Nephron (organoid): ENCODE measurements around the gene MAGI3.
"Not testable (repeated sequence)": the region's sequence is repeated elsewhere in the genome, so short reads cannot be mapped to it uniquely, and the experiment has no call there.

ENCODE experiments used
- H3K27ac Mint-ChIP-seq, 3 experiments: 2 replicates each; pipeline ENCODE4 v1.8.0; 2020; ENCODE audit warnings: mixed read lengths in 3 of 3, mild to moderate bottlenecking in 2 of 3, moderate library complexity in 1 of 3
- H3K27me3 Mint-ChIP-seq: 2 replicates; pipeline ENCODE4 v1.8.0; 2021; ENCODE audit warnings: low read depth, mild to moderate bottlenecking, moderate library complexity, mixed read lengths
- H3K36me3 Mint-ChIP-seq: 2 replicates; pipeline ENCODE4 v1.8.0; 2020; ENCODE audit warnings: low read depth, mixed read lengths
- H3K4me1 Mint-ChIP-seq: 2 replicates; pipeline ENCODE4 v1.8.0; 2020; ENCODE audit warnings: mixed read lengths
- H3K4me3 Mint-ChIP-seq, 3 experiments: 2 replicates each; pipeline ENCODE4 v1.8.0; 2020; ENCODE audit warnings: mild to moderate bottlenecking in 3 of 3, mixed read lengths in 3 of 3, moderate library complexity in 2 of 3
- H3K9me3 Mint-ChIP-seq: 2 replicates; pipeline ENCODE4 v1.8.0; 2020; ENCODE audit warnings: mixed read lengths
- TF ChIP-seq, protein P1 (sequence below), 3 experiments: fragments of 200-600 bp; sonication (generic); IDR thresholded peaks; one replicate each; pipeline ENCODE4 v1.5.0; 2021; ENCODE audit warnings: antibody characterized with exemption in 3 of 3; ENCODE audit not compliant: unreplicated experiment in 3 of 3

MAGI3 gene

DNA sequence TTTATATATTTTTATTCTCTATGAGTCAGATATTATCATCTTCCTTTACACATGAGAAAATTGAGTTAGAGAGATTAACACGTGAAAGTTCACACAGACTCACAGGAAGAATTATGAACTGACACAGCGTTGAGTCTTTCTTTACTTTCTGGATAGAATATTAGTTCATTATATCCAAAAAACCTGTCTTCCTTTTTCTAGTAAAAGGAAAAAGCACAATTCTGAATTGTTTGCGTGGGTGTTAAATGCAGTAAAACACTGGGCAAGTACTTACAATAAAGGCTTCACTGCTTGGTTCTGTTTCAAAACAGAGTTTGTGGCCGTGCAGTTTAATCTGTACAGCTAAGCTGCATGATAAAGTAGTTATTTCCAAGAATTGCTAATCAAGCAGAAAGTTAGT, 10.8 kb downstream of the MAGI3 start:
- Mint-ChIP-seq H3K27ac (no peak overlapping the region), H3K4me1 (peaks cover 23% of the 10 kb centered on the region)

DNA sequence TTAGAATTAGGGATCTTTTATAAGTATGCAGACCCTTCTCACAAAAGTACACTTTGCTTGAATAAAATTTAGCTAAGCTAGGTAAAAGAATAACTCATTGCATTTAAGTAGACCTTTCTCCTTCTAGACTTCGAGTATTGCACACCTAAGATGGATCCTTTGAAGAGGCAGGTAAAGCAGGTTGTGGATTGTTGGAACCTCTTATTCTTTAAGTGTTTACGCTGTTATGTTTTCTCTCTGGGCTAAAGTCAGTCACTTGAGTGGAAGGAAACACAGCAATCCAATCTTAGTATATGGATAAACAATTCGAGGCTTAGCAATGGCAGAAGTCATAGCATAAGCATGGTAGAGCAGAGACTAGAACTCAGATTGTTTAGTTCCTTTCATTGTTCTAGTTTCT, 11.4 kb downstream of the MAGI3 start:
- H3K4me1 Mint-ChIP-seq = peaks cover 23% of the 10 kb centered on the region
- TF ChIP-seq, protein P1, sequence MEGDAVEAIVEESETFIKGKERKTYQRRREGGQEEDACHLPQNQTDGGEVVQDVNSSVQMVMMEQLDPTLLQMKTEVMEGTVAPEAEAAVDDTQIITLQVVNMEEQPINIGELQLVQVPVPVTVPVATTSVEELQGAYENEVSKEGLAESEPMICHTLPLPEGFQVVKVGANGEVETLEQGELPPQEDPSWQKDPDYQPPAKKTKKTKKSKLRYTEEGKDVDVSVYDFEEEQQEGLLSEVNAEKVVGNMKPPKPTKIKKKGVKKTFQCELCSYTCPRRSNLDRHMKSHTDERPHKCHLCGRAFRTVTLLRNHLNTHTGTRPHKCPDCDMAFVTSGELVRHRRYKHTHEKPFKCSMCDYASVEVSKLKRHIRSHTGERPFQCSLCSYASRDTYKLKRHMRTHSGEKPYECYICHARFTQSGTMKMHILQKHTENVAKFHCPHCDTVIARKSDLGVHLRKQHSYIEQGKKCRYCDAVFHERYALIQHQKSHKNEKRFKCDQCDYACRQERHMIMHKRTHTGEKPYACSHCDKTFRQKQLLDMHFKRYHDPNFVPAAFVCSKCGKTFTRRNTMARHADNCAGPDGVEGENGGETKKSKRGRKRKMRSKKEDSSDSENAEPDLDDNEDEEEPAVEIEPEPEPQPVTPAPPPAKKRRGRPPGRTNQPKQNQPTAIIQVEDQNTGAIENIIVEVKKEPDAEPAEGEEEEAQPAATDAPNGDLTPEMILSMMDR (IDR thresholded peaks at IDR 0.05; ENCODE audit: unreplicated experiment in 3 of 3) = no peak
- H3K27me3 Mint-ChIP-seq = no peaks in the 10 kb centered on the region
- no peaks in the 10 kb centered on the region for H3K9me3 Mint-ChIP-seq
- H3K27ac Mint-ChIP-seq = peak overlapping the region; percentile 17 to 81 (median 56)
- no peaks in the 10 kb centered on the region for H3K36me3 Mint-ChIP-seq
- no peak overlapping the region for H3K4me3 Mint-ChIP-seq

More for the DNA sequence above, 10.8 kb downstream of the MAGI3 start:
- TF ChIP-seq, protein P1 (IDR thresholded peaks at IDR 0.05; ENCODE audit: unreplicated experiment in 3 of 3) = no peak
- no peaks in the 10 kb centered on the region for H3K36me3 Mint-ChIP-seq
- no peaks in the 10 kb centered on the region for H3K9me3 Mint-ChIP-seq
- no peak overlapping the region for H3K4me3 Mint-ChIP-seq
- no peaks in the 10 kb centered on the region for H3K27me3 Mint-ChIP-seq

DNA sequence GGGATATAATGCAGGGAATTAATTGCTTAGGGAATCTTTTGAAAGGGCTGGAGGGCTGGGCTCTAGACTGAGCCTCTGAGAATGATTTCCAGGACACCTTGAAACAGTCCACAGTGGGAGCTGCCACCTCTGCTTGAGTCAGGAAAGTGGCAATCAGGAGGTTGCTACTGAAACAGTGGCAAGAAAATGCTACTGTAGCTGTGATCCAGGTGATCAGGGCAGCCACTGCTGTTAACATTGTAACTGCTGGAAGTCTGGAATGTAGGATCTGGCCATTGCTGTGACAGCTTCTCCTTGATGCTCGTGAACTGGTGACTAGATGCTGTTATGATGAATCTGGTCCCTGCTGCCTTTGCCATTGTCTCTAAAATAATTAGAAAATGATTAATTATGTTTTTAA, 12.8 kb downstream of the MAGI3 start:
- Mint-ChIP-seq H3K4me1 (peaks cover 23% of the 10 kb centered on the region), H3K36me3 (no peaks in the 10 kb centered on the region), H3K27ac (peak overlapping the region in 2 of 3 experiments; percentile 2 to 19), H3K27me3 (no peaks in the 10 kb centered on the region), H3K4me3 (no peak overlapping the region), H3K9me3 (no peaks in the 10 kb centered on the region)
- TF ChIP-seq, protein P1 (IDR thresholded peaks at IDR 0.05; ENCODE audit: unreplicated experiment in 3 of 3) = no peak

DNA sequence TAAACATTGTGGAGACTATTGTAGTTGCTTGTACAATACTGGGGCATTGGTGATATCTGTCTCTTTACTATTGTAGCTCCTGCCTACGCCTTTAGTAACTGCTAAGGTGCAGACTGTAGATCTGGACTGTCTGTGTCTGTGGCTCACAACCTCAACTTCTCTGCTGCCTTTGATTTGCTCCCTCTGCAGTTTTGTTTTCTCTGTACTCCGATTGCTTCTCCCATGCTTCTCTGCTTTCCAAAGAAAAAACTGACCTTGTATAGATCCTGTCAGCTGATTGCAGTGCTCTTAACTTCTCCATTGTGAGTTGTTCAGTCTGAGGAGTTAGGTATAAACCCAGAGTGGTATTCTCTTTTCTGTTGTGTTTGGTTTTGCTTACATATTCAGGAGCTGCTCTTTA, 15.3 kb downstream of the MAGI3 start:
- Mint-ChIP-seq H3K27ac (peak overlapping the region; percentile 14 to 83 (median 44)), H3K4me3 (no peak overlapping the region), H3K27me3 (no peaks in the 10 kb centered on the region), H3K4me1 (peaks cover 10% of the 10 kb centered on the region), H3K36me3 (no peaks in the 10 kb centered on the region), H3K9me3 (no peaks in the 10 kb centered on the region)
- TF ChIP-seq, protein P1 (IDR thresholded peaks at IDR 0.05; ENCODE audit: unreplicated experiment in 3 of 3) = no peak

DNA sequence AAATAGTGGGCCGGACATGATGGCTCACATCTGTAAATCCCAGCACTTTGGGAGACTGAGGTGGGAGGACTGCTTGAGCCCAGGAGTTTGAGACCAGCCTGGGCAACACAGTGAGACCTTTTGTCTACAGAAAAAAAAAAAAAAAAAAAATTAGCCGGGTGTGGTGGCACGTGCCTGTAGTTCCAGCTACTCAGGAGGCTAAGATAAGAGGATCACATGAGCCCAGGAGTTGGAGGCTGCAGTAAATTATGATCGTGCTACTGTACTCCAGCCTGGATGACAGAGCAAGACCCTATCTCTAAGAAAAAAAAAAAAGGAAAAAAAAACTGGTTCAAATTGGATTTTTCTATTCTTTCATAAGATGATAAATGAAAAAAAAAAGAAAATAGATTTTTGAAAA, 15.8 kb downstream of the MAGI3 start:
- H3K4me3 Mint-ChIP-seq = not testable (repeated sequence)

DNA sequence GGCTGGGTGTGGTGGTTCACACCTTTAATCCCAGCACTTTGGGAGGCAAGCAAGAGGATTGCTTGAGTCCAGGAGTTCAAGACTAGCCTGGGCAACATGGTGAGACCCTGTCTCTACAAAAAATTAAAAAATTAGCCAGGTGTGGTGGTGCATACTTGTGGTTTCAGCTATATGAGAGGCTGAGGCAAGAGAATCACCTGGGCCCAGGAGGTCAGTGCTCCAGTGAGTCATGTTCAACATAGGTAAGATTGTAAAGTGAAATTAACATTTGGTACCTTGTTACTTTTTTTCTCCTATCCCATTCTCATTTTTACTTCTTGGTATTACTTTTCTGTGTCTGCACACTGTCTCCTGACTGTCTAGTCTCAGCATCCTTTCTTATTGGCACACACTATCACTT, 19.0 kb downstream of the MAGI3 start:
- peaks cover 9% of the 10 kb centered on the region for H3K9me3 Mint-ChIP-seq
- peaks cover 5% of the 10 kb centered on the region for H3K4me1 Mint-ChIP-seq
- H3K4me3 Mint-ChIP-seq = no peak overlapping the region
- TF ChIP-seq, protein P1 (IDR thresholded peaks at IDR 0.05; ENCODE audit: unreplicated experiment in 3 of 3) = no peak
- H3K27ac Mint-ChIP-seq = no peak overlapping the region
- H3K27me3 Mint-ChIP-seq = no peaks in the 10 kb centered on the region
- H3K36me3 Mint-ChIP-seq = peaks cover 12% of the 10 kb centered on the region

More for the DNA sequence above, 15.8 kb downstream of the MAGI3 start:
- H3K4me1 Mint-ChIP-seq = peaks cover 10% of the 10 kb centered on the region
- not testable (repeated sequence) for H3K9me3 Mint-ChIP-seq, H3K27me3 Mint-ChIP-seq, H3K27ac Mint-ChIP-seq, H3K36me3 Mint-ChIP-seq

DNA sequence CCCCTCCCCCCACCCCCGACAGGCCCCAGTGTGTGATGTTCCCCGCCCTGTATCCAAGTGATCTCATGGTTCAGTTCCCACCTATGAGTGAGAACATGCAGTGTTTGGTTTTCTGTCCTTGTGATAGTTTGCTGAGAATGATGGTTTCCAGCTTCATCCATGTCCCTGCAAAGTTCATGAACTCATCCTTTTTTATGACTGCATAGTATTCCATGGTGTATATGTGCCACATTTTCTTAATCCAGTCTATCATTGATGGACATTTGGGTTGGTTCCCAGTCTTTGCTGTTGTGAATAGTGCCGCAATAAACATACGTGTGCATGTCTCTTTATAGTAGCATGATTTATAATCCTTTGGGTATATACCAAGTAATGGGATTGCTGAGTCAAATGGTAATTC, 21.7 kb downstream of the MAGI3 start:
- H3K4me1 Mint-ChIP-seq, H3K4me3 Mint-ChIP-seq, H3K27me3 Mint-ChIP-seq, H3K9me3 Mint-ChIP-seq, H3K27ac Mint-ChIP-seq: not testable (repeated sequence)
- peaks cover 12% of the 10 kb centered on the region for H3K36me3 Mint-ChIP-seq
